Choroid plexus epithelial cell (primary cell): ENCODE data around the gene PLA2G4C.

Experiments
- DNase-seq: peaks from one replicate; pipeline ENCODE4 v3.0.0-alpha.2; 2010; ENCODE audit warnings: low read depth
- H3K4me3 ChIP-seq: 2 replicates; pipeline ENCODE4 v1.5.1; 2011; ENCODE audit warnings: low read depth, mild to moderate bottlenecking, control low read depth, low read length, moderate library complexity
- CTCF ChIP-seq: conservative IDR thresholded peaks from 2 replicates; pipeline ENCODE4 v1.5.1; 2011; ENCODE audit warnings: low read depth, mild to moderate bottlenecking, control low read depth, inconsistent platforms, low read length, moderate library complexity

The PLA2G4C gene

GRCh38 chr19:48020686-48021085, 89.9 kb downstream of the PLA2G4C start:
- no peak overlapping the region for H3K4me3 ChIP-seq
- DNase-seq = no peak
- no peak for TF ChIP-seq CTCF

DNA sequence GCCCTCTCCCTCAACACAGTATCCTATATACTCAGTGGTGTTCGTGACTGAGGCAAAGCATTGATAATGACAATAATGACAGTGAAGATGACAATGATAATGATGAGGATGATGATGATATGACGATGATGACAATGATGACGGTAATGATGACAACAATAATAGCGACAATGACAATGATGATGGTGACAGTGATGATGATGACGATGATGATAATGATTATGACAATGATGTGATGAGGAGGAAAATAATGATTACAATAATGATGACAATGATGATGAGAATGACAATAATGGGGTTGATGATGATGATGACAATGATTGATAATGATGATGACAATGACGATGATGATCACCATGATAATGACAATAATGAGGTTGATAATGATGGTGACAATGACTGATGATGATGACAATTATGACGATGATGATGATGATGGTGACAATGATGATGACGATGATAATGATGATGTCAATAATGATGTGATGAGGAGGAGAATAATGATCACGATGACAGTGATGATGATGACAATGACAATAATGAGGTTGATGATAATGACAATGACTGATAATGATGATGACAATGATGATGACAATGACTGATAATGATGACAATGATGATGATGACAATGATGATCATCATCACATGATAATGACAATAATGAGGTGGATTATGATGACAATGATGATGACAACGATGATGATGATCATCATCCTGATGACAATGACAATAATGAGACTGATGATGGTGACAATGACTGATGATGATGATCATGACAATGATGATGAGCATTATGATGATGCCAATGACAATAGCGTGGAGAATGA, 99.5 kb downstream of the PLA2G4C start:
- no peak for DNase-seq
- TF ChIP-seq CTCF = no peak

DNA sequence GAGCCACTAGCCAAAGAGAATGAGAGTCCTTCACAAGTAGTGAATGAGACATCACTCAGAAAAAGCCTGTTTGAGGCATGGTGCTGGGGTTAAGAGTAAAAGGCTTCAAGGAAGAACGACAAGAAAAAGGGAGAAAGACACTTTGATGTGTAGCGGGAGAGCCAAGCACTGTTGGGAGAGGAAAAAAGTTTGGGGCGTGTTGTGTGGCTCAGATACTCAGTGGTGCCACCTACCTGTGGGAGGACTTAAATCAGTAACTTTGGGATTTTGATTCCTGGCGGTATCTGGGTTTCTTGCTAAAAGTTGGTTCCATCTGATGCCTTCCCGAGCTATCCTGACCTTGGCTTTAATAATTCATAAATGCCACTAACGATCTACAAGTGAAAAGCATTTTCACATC, 103.9 kb downstream of the PLA2G4C start:
- peak; percentile 39 for TF ChIP-seq CTCF
- peak; percentile 3 for DNase-seq
- no peak overlapping the region for H3K4me3 ChIP-seq

More for the DNA sequence above, 99.5 kb downstream of the PLA2G4C start:
- H3K4me3 ChIP-seq = no peak overlapping the region

GRCh38 chr19:48004236-48004635, 106.4 kb downstream of the PLA2G4C start:
- no peak for DNase-seq
- no peak for TF ChIP-seq CTCF
- no peak overlapping the region for H3K4me3 ChIP-seq

- no peak for TF ChIP-seq CTCF
- no peak overlapping the region for H3K4me3 ChIP-seq
- DNase-seq = no peak
These were observed 109.8 kb downstream of the PLA2G4C start for GRCh38 chr19:48000846-48001245.

DNA sequence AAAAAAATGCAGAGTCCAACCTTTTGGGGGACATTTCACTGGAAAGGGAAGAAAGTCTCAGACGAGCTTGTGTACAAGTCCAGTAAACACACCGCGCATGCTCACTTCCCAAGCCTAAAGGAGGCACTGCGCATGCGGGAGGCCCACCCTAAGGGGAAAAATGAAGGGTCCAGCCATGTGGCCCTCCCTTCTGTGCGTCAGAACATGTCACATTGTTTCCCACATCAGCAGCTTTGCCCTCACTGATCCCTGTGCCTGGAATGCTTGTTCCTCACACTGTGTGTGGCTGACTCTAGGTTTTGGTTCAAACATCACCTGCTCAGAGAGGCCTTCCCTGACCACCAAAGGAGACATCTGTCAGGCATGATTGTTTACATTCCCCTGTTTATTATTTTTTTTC, 111.8 kb downstream of the PLA2G4C start:
- no peak overlapping the region for H3K4me3 ChIP-seq
- DNase-seq = no peak

More for the DNA sequence above, 111.8 kb downstream of the PLA2G4C start:
- TF ChIP-seq CTCF = no peak
